GM18526 (cell line): ENCODE measurements around the gene ARID1B.

ENCODE experiments used
- POLR2A ChIP-seq: IDR thresholded peaks from 3 replicates; pipeline ENCODE4 v1.6.1; 2011; ENCODE audit not compliant: insufficient read length; ENCODE audit errors: extremely low read depth

The ARID1B gene

DNA sequence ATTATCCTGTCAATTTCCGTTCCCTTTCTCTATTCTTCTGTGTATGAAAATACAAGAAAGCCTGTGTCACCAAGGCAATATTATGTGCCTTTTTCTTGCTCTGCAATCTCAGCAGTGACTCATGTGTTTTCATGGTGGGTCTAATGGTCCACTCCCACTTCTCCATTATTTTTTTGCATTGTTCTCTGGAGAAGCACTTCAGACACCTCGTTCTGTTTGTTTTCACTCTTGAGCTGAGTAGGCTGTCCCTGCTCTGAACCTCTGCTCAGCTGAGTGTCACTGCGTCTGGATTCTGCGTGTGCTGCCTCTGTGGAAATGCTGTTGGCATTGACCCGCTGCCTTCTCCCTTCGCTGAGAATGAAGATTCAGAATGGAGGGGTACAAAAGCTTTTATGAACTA lies 315.6 kb downstream of the ARID1B start:
- no peak for TF ChIP-seq POLR2A

- no peak for TF ChIP-seq POLR2A
Observed at GRCh38 chr6:157093536-157093935, 316.4 kb downstream of the ARID1B start.

DNA sequence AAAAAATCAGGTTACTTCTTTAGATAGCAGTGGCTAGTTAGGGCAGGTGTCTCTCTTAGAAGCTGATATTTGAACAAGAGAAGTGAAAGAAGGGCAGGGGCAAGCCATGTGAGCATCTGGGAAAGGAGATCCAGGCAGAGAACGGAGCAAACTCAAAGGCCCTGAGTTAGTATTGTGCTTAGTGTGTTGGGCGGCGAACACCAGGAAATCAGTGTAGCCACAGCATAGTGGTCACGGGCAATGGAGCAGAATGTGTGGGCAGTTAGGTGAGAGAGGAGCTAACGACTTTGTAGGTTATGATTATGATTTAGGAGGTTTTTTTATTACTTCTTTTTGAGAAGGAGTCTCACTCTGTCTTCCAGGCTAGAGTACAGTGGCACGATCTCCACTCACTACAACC lies 316.9 kb downstream of the ARID1B start:
- TF ChIP-seq POLR2A, result no peak

DNA sequence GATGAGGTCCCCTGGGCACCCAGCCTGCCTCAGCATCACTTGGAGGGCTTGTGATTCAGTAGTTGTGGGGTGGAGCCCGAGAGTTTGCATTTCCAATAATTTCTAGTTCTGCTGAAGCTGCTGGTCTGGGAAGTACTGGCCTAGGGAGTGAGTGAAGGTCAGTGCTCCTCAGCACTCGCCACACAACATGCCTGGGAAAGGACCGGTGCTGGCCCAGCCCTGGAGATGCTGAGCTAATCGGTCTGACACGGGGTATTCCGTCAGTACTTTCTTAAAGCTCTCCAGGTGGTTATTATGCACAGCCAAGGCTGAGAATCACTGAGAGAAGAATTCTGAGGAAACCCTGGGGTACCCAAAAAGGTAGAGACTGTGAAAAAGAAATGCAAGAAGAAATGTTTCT lies 317.9 kb downstream of the ARID1B start:
- TF ChIP-seq POLR2A, result no peak

DNA sequence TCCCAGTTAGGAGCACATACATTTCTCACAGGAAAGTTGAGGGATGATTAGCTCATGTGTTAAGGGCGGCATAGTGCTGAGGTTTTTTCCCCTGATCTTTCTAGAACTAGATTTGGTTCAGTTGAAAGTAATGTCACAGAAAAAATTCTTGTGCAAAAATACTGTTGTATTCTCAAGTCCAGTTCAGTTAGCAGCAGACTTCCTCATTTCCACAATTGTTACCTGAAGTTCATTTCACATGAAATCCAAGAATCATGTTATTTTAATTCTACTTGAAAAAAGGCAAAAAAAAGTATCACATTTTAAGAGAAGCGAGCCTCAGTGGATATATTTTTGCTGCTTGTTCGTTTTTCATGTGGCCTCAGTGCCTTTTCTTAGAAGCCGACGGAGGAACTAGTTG lies 318.4 kb downstream of the ARID1B start:
- TF ChIP-seq POLR2A, result no peak

DNA sequence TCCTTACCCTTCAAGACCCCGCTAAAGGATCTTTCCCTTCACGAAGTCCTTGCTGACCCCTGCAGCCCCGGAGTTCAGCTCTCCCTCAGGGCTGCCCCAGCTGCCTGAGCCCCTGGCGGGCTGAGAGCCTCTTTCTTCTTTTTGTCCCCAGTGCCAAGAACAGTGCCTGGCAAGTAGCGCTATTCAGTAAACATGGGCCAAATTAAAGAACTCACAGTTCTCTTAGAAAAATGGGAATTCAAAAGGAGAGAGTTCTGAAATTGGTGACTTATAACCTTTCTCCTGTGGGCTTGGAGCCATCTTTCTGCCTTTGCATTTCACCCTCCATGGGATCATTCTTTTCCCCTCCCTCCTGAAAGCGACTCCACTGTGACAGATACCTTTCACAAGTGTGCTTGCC lies 318.9 kb downstream of the ARID1B start:
- TF ChIP-seq POLR2A, result no peak

DNA sequence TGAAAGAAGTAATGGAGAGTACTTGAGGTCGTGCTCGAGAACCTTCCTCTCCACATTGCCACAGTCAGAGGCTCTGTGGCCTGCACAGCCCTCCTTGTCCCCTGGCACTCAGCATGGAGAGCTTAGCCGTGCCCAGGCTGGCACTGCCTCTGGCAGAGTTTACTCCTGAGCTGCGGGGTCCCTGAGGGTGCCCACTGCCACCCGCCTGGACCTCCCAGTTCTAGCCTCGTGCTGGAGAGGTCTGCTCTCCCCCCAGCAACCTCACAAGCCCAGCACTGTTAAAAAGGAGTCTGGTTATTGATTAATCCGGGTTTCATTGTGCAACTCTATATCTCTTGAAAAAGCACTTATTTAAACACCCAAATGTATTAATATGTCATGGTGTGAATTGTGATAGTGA lies 319.3 kb downstream of the ARID1B start:
- no peak for TF ChIP-seq POLR2A

- no peak for TF ChIP-seq POLR2A
Observed at GRCh38 chr6:157097255-157097955, 320.2 kb downstream of the ARID1B start.

GRCh38 chr6:157098999-157099398 lies 321.8 kb downstream of the ARID1B start:
- no peak for TF ChIP-seq POLR2A

DNA sequence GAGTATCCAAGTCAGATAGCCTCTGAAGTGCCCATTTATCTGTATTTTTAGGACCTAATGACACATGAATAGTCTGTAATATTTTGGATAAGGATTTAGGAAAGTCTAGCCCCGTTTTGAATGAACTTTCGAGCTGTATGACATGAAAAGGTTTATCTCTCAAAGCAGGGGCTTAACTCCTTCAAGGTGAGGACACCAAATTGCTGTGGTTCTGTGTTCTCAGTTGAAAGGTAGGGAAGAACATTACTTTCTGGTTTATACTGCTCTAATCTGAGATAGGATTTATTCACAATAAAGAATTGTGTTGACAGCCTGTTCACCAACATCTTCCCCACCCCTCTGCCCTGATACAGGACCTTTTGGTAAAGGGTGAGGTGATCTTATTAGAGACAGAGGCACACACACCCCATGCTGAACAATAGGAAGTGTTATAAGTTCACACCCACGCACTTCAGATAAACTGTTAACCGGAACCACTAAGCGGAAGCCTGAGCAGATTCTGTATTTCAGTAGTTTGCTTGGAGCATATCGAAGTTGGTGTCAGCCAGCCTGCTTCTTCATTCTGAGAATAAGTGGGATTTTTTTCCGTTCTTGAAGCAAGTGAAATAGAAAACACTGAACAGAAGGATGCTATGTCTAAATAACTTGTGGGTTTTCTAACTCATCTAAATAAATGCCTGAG lies 322.9 kb downstream of the ARID1B start:
- no peak for TF ChIP-seq POLR2A

DNA sequence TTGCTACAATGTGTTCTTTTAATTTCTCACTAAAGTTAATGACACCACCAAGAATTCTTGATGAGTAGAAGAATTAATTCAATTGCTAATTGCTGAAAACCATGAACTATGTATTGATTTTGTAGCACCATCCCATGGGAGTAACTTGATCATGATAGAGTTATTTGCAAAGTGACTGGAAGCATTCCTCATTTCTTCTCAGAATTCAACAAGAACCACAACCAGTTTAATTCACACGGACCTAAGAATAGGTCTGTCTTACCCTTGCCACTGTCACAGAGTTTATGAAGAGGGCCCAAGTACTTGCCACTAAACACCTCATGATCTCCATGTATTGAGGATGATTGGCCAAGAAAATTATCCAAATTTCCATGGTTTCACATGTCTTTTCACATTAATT lies 324.0 kb downstream of the ARID1B start:
- no peak for TF ChIP-seq POLR2A

- TF ChIP-seq POLR2A, result no peak
Observed at GRCh38 chr6:157104803-157105202, 327.6 kb downstream of the ARID1B start.

DNA sequence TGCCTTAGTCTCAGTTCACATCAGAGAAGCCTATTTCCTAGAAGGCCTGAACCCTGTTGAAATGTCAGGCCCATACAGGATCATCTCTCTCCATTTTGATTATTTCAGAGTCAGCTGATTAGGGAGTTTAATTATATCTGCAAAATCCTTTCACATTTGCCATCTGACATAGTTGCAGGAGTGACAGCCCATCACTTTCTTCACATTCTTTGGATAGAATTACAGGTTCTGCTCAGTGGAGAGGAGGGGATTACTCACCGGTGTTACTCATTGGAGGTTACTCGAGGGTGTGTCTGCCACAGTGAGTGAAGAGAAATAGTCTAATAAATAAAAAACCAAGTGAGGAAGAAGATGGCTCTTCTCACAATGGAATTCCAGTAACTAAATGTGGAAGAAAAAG lies 329.3 kb downstream of the ARID1B start:
- no peak for TF ChIP-seq POLR2A

- TF ChIP-seq POLR2A, result no peak
Observed at GRCh38 chr6:157107571-157107914, 330.4 kb downstream of the ARID1B start.

DNA sequence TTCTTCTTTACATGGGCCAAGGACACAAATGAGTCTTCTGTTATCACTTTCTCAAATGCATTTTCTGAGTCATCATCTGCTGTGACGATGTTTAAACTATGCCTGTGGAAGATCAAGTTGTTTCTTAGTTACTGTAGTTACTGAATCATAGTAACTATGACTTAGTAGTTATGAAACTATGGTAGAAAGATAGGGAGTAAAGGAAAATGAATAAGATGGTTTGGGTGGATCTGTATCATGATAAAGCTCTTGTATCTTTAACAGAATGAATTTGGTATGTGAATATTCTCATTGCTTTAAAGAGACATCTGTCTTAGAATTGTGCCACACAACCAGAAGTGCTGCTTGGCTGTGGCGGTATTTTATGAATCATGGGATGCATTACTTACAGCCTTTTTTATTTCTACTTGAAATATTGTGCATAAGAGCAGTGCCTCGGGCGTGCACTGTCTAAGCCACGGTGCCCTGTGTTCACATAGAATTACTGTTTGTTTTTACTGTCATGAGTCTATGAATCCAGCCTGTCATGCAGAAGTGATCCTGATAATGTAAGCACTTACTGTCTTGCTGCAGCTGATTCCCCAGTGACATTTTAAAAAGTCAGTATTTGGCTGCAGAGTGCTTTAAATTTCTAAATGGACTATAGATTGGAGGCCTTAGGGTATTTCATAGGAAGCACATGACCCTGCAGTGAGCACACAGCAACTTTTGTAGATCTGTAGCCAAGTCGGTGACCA lies 330.9 kb downstream of the ARID1B start:
- TF ChIP-seq POLR2A, result no peak

GRCh38 chr6:157108923-157109322 lies 331.7 kb downstream of the ARID1B start:
- no peak for TF ChIP-seq POLR2A

- no peak for TF ChIP-seq POLR2A
Observed at GRCh38 chr6:157110607-157111006, 333.4 kb downstream of the ARID1B start.

DNA sequence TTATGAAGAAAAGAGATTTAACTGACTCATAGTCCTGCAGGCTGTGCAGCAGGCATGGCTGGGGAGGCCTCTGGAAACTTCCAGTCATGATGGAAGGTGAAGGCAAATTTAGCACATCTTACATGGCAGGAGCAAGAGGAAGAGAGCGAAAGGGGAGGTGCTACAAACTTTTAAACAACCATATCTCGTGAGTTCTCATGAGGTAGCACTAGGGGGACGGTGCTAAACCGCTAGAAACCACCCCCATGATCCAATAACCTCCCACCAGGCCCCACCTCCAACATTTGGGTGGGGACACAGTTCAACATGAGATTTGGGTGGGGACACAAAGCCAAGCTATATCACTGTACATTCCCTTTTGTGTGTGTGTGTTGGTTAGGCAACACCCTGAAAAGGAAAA lies 336.2 kb downstream of the ARID1B start:
- TF ChIP-seq POLR2A, result no peak
